Neuronal stem cell (in vitro differentiated cells): Measurements from ENCODE around the gene ZBTB8A.
A peak's percentile ranks its signal among the peaks of the same experiment; 100 is the strongest.

Experiments used
- DNase-seq: peaks from one replicate; pipeline ENCODE4 v3.0.0-alpha.2; 2013; ENCODE audit warnings: low spot score
- H2AFZ ChIP-seq: one replicate; pipeline ENCODE4 v1.6.1; 2013; ENCODE audit warnings: mild to moderate bottlenecking, low read length, inconsistent platforms
- H2AK5ac ChIP-seq: 2 replicates; pipeline ENCODE4 v1.6.1; 2013; ENCODE audit warnings: low read depth, mild to moderate bottlenecking, inconsistent platforms, low read length, moderate library complexity, mixed read lengths
- H2BK120ac ChIP-seq: 2 replicates; pipeline ENCODE4 v1.6.1; 2013; ENCODE audit warnings: low read depth, mild to moderate bottlenecking, inconsistent platforms, low read length, moderate library complexity, mixed read lengths
- H2BK12ac ChIP-seq: one replicate; pipeline ENCODE4 v1.6.1; 2013; ENCODE audit warnings: low read length, inconsistent platforms
- H2BK15ac ChIP-seq: 2 replicates; pipeline ENCODE4 v1.6.1; 2013; ENCODE audit warnings: mild to moderate bottlenecking, low read length, inconsistent platforms, mixed read lengths
- H2BK5ac ChIP-seq: one replicate; pipeline ENCODE4 v1.6.1; 2013; ENCODE audit warnings: inconsistent platforms, mild to moderate bottlenecking, low read length, moderate library complexity
- H3K14ac ChIP-seq: one replicate; pipeline ENCODE4 v1.6.1; 2013; ENCODE audit warnings: low read length, inconsistent platforms
- H3K18ac ChIP-seq: 2 replicates; pipeline ENCODE4 v1.6.1; 2013; ENCODE audit warnings: low read length, inconsistent platforms
- H3K23ac ChIP-seq: 2 replicates; pipeline ENCODE4 v1.6.1; 2013; ENCODE audit warnings: low read depth, mild to moderate bottlenecking, mixed read lengths, low read length, inconsistent platforms; ENCODE audit not compliant: poor library complexity
- H3K27ac ChIP-seq: replicated peaks from 3 replicates; pipeline ENCODE4 v1.5.1; 2013; ENCODE audit warnings: low read length, inconsistent platforms
- H3K27me3 ChIP-seq, 3 experiments: 2 replicates each; pipeline ENCODE4 v1.6.1; 2013; ENCODE audit warnings: low read length in 3 of 3, mild to moderate bottlenecking in 2 of 3, inconsistent platforms in 1 of 3, low read depth in 1 of 3, mixed read lengths in 1 of 3, moderate library complexity in 1 of 3; ENCODE audit not compliant: control insufficient read depth in 3 of 3, insufficient read depth in 3 of 3
- H3K36me3 ChIP-seq, 2 donors: replicated peaks in 1 of 2; 2 replicates each; pipeline ENCODE4 v1.6.1; 2013; ENCODE audit warnings: low read length in 2 of 2; ENCODE audit not compliant: control insufficient read depth in 2 of 2, insufficient read depth in 2 of 2
- H3K4ac ChIP-seq: 2 replicates; pipeline ENCODE4 v1.6.1; 2013; ENCODE audit warnings: inconsistent platforms, mild to moderate bottlenecking, low read length, moderate library complexity
- H3K4me1 ChIP-seq, 2 donors: 1 replicate in 1 of 2; 2 replicates in 1 of 2; pipeline ENCODE4 v1.6.1; 2013; ENCODE audit warnings: low read length in 2 of 2, low read depth in 1 of 2; ENCODE audit not compliant: control insufficient read depth in 2 of 2, insufficient read depth in 1 of 2
- H3K4me2 ChIP-seq: one replicate; pipeline ENCODE4 v1.6.1; 2013; ENCODE audit warnings: mild to moderate bottlenecking, low read length, inconsistent platforms; ENCODE audit not compliant: insufficient read depth, poor library complexity, severe bottlenecking
- H3K4me3 ChIP-seq, 2 donors: 2 replicates each; pipeline ENCODE4 v1.5.1; 2013; ENCODE audit warnings: low read length in 2 of 2, mild to moderate bottlenecking in 2 of 2, inconsistent platforms in 1 of 2, moderate library complexity in 1 of 2
- H3K79me1 ChIP-seq: one replicate; pipeline ENCODE4 v1.6.1; 2013; ENCODE audit warnings: low read depth, mild to moderate bottlenecking, inconsistent platforms, low read length, moderate library complexity
- H3K9ac ChIP-seq: one replicate; pipeline ENCODE4 v1.6.1; 2013; ENCODE audit warnings: mild to moderate bottlenecking, low read depth, low read length, inconsistent platforms; ENCODE audit not compliant: poor library complexity
- H3K9me3 ChIP-seq, 2 donors: replicated peaks in 1 of 2; 2 replicates each; pipeline versions ENCODE3 to v1.6.1; 2013; ENCODE audit warnings: low read length in 2 of 2, mild to moderate bottlenecking in 2 of 2, inconsistent platforms in 1 of 2, low read depth in 1 of 2, mixed read lengths in 1 of 2, moderate library complexity in 1 of 2; ENCODE audit not compliant: control insufficient read depth in 2 of 2, insufficient read depth in 1 of 2
- H4K8ac ChIP-seq: one replicate; pipeline ENCODE4 v1.6.1; 2013; ENCODE audit warnings: low read depth, mild to moderate bottlenecking, inconsistent platforms, low read length, moderate library complexity
- H4K91ac ChIP-seq: one replicate; pipeline ENCODE4 v1.6.1; 2013; ENCODE audit warnings: low read length, low read depth, mild to moderate bottlenecking, inconsistent platforms; ENCODE audit not compliant: poor library complexity
- WGBS, 2 donors: extraction: QIAGEN DNeasy Blood & Tissue Kit; methylation state at CpG; one replicate each; pipeline ENCODE4 v1.1.7; 2013; ENCODE audit warnings: missing lambda C conversion rate in 2 of 2, mixed read lengths in 1 of 2; ENCODE audit not compliant: insufficient read length in 2 of 2, insufficient replicate concordance in 1 of 2; ENCODE audit errors: extremely low coverage in 2 of 2; 5-methylcytosine and 5-hydroxymethylcytosine counted together

ZBTB8A gene

DNA sequence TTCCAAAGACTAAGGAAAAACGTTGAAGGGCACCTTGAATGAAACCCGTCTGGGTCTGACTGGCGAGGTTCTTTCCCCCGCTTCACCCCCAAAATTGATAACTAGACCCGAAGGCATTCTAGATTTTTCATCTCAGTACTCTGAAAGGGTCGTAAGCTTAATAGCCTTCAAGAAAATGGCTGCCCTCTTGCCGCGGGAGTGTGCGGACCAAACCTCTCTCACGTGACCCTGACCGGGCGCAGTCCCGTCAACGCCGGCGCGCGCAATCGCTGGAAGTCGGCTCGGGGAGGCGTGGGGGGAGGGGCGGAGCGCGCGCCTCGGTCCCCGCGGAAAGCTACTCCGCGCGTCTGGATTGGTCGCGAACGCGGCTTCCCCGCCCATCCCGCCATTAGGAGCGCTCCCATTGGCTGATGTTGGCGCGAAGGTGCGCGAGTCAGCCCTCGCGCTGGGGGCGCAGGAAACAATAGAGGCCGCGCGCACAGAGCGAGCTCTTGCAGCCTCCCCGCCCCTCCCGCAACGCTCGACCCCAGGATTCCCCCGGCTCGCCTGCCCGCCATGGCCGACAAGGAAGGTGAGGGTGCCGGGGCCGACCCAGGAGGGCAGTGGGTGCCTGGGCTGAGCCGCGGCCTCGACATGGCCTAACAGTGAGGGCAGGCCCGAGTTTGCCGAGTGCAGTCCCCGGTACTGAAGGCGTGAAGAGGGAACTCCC lies 111.7 kb downstream of the ZBTB8A start, which contains the start of gene RBBP4:
Gene RBBP4, plus strand, starts transcription at position 457 of the 709 bp plus-strand sequence. Its CDS starts 99 bp downstream, at position 556.
- no CpG with 5 or more reads among the region's 67 CpGs for WGBS, 2 donors
- H3K27me3 ChIP-seq: no peaks in the 10 kb centered on the region

DNA sequence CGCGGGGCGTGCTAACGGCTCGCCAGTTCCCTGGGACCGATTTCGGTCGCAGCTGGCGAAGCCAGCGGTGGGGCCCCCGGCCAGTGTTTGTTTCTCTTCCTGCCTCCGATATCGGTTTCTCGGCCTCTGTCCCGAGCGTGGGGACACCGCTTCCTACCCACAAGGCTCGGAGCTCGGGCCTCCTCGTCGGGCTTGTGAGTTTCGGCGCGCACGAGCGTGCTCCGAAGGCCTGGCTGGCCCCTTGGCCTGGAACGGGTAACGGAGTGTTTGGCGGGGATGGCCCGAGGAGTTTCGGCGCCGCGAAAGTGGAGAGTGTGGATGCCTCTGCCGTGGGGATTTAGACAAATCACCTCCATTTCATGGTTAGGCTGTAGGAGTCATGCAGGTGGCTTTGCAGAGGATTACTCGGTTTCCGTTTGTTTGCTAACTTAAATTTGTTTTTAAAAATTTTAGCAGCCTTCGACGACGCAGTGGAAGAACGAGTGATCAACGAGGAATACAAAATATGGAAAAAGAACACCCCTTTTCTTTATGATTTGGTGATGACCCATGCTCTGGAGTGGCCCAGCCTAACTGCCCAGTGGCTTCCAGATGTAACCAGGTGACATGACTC lies 112.3 kb downstream of the ZBTB8A start:
- peak overlapping the region; percentile 100 for H3K18ac ChIP-seq
- no CpG with 5 or more reads among the region's 43 CpGs for WGBS, 2 donors
- DNase-seq: no peak
- peaks cover 5% of the 10 kb centered on the region in 2 donors for H3K4me1 ChIP-seq
- peak overlapping the region; percentile 10 for H2AK5ac ChIP-seq
- H4K8ac ChIP-seq: peak overlapping the region; percentile 96
- peak overlapping the region; percentile 79 to 87 for H3K4me3 ChIP-seq
- peak overlapping the region; percentile 62 for H2BK5ac ChIP-seq
- peaks cover 4% of the 10 kb centered on the region for H3K79me1 ChIP-seq
- peak overlapping the region; percentile 60 for H2BK15ac ChIP-seq
- peak overlapping the region; percentile 71 for H3K27ac ChIP-seq
- H3K23ac ChIP-seq: peak overlapping the region; percentile 99
- H3K4ac ChIP-seq: peak overlapping the region; percentile 98
- H4K91ac ChIP-seq: peak overlapping the region; percentile 87
- H3K14ac ChIP-seq: peak overlapping the region; percentile 94
- H3K4me2 ChIP-seq: peak overlapping the region; percentile 71
- peaks cover 0 to 11% of the 10 kb centered on the region in 2 donors for H3K9me3 ChIP-seq
- H3K9ac ChIP-seq: peak overlapping the region; percentile 99
- H2BK120ac ChIP-seq: peak overlapping the region; percentile 91
- no peaks in the 10 kb centered on the region for H3K27me3 ChIP-seq
- peak overlapping the region; percentile 93 for H2AFZ ChIP-seq
- H3K36me3 ChIP-seq: peaks cover 19 to 60% of the 10 kb centered on the region in 2 donors
- H2BK12ac ChIP-seq: peak overlapping the region; percentile 41

More for the DNA sequence above, 111.7 kb downstream of the ZBTB8A start, which contains the start of gene RBBP4:
- Histone ChIP-seq H2BK12ac (peak within 1 kb of the TSS; percentile 41), H2BK5ac (peak within 1 kb of the TSS; percentile 62), H3K23ac (peak within 1 kb of the TSS; percentile 99), H3K14ac (peak within 1 kb of the TSS; percentile 94), H3K79me1 (peaks cover 4% of the 10 kb centered on the region), H2AK5ac (peak within 1 kb of the TSS; percentile 10), H3K18ac (peak within 1 kb of the TSS; percentile 100), H3K9me3 (peaks cover 0 to 11% of the 10 kb centered on the region in 2 donors), H3K4me2 (peak within 1 kb of the TSS; percentile 84), H4K91ac (peak within 1 kb of the TSS; percentile 87), H3K4me1 (peaks cover 5% of the 10 kb centered on the region in 2 donors), H3K27ac (peak within 1 kb of the TSS; percentile 99), H3K9ac (peak within 1 kb of the TSS; percentile 99), H4K8ac (peak within 1 kb of the TSS; percentile 96), H3K4me3 (peak within 1 kb of the TSS; percentile 79 to 94), H2BK120ac (peak within 1 kb of the TSS; percentile 91), H3K36me3 (peaks cover 18 to 55% of the 10 kb centered on the region in 2 donors), H2BK15ac (peak within 1 kb of the TSS; percentile 60), H3K4ac (peak within 1 kb of the TSS; percentile 98), H2AFZ (peak within 1 kb of the TSS; percentile 93)
- peak; percentile 98 for DNase-seq

DNA sequence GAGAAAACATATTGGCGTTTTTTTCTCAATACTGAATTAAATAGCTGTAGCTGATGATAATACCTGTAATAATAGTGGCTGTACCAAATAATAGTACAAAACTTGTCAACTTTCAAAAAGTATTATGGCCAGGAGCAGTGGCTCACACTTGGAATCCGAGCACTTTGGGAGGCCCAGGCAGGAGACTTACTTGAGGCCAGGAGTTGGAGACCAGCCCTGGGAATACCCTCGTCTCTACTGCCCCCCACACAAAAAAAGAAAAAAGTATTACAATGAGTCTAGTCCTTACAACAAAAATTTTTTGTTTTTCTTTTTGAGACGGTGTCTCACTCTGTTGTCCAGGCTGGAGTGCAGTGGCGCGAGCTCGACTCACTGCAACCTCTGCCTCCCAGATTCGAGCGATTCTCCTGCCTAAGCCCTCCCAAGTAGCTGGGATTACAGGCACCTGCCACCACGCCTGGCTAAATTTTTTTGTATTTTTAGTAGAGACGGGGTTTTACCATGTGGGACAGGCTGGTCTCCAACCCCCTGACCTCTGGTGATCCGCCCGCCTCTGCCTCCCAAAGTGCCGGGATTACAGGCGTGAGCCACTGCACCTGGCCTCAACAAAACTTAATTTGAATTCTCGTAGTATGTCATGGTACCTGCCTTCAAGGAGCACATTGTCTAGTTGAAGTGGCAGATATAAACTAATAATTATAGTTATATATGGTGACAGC lies 113.2 kb downstream of the ZBTB8A start:
- no CpG with 5 or more reads among the region's 16 CpGs for WGBS, 2 donors
- Histone ChIP-seq H3K4me1 (peaks cover 5% of the 10 kb centered on the region in 2 donors), H3K27ac (no peak overlapping the region)

More for the DNA sequence above, 113.2 kb downstream of the ZBTB8A start:
- Histone ChIP-seq H4K91ac (no peak overlapping the region), H3K9me3 (peaks cover 0 to 7% of the 10 kb centered on the region in 2 donors), H3K4me3 (peak overlapping the region in 1 of 2 donors; percentile 79), H2AK5ac (no peak overlapping the region), H2BK15ac (no peak overlapping the region), H3K18ac (no peak overlapping the region), H2AFZ (no peak overlapping the region), H3K27me3 (no peaks in the 10 kb centered on the region), H3K14ac (no peak overlapping the region), H3K79me1 (peaks cover 4% of the 10 kb centered on the region), H4K8ac (no peak overlapping the region), H3K4ac (no peak overlapping the region), H3K9ac (no peak overlapping the region), H3K4me2 (peak overlapping the region; percentile 71), H2BK12ac (no peak overlapping the region), H3K23ac (no peak overlapping the region), H2BK5ac (no peak overlapping the region), H3K36me3 (peaks cover 24 to 64% of the 10 kb centered on the region in 2 donors), H2BK120ac (no peak overlapping the region)
- no peak for DNase-seq
